ENCODE measurements around the gene FASTKD1. TPM values are rescaled to one million over a fixed set of nuclear protein-coding genes. Genes with fewer than 3 reads are reported as not detected.

The FASTKD1 gene
- total and polyA plus RNA-seq, 7 donors = 15.1 to 40.8 (median 18.9) TPM

DNA sequence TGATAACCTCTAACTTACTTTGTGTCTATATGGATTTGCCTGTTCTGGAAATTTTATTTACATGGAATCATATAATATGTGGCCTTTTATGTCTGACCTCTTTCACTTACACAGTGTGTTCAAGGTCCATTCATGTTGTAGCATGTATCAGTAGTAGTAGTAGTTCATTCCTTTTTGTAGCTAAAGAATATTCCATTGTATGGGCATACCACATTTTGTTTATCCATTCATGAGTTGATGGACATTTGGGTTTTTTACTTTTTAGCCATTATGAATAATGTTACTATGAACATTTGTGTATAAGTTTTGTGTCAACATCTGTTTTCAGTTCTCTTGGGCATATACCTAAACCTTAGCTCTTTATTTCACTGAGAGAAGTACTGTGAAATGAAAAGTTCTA is 82.8 kb downstream of the FASTKD1 start:
- Histone ChIP-seq H3K9me3 (no peaks in the 10 kb centered on the region), H3K4me1 (no peaks in the 10 kb centered on the region), H3K4me3 (no peak overlapping the region), H3K27ac (no peak overlapping the region), H3K27me3 (no peaks in the 10 kb centered on the region), H3K36me3 (peaks cover 0 to 50% (median 4%) of the 10 kb centered on the region in 4 donors)
- no peak for DNase-seq
- TF ChIP-seq, protein P1, sequence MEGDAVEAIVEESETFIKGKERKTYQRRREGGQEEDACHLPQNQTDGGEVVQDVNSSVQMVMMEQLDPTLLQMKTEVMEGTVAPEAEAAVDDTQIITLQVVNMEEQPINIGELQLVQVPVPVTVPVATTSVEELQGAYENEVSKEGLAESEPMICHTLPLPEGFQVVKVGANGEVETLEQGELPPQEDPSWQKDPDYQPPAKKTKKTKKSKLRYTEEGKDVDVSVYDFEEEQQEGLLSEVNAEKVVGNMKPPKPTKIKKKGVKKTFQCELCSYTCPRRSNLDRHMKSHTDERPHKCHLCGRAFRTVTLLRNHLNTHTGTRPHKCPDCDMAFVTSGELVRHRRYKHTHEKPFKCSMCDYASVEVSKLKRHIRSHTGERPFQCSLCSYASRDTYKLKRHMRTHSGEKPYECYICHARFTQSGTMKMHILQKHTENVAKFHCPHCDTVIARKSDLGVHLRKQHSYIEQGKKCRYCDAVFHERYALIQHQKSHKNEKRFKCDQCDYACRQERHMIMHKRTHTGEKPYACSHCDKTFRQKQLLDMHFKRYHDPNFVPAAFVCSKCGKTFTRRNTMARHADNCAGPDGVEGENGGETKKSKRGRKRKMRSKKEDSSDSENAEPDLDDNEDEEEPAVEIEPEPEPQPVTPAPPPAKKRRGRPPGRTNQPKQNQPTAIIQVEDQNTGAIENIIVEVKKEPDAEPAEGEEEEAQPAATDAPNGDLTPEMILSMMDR (IDR thresholded peaks at IDR 0.05) = no peak
- no peak for TF ChIP-seq POLR2AphosphoS5 (IDR thresholded peaks at IDR 0.05)
- TF ChIP-seq EP300 (IDR thresholded peaks at IDR 0.05) = no peak
- no peak for TF ChIP-seq POLR2A (IDR thresholded peaks at IDR 0.05)
- intact Hi-C loops (cut with DNase I) = no loop called here

DNA sequence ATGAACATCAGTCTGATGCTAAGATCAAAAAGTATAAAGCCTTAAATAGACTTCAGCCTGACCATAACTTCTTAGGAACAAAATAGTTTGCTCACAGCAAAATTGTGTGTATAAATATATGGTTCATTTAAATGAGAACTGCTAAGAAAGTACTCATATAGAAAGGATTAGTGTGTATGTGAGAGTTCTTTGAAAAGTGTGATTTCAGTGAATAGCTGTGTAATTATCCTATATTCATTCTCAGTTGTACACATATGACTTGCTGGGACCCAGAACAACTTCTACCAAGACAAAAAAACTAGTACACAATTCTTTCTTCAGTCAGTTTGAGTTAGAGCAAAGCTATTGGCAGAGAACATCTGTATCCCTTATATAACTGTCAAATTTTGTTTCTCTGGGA is 87.2 kb downstream of the FASTKD1 start:
- H3K27ac ChIP-seq = no peak overlapping the region
- no peak for DNase-seq
- TF ChIP-seq POLR2AphosphoS5 (IDR thresholded peaks at IDR 0.05) (no peak), EP300 (IDR thresholded peaks at IDR 0.05) (no peak), POLR2A (IDR thresholded peaks at IDR 0.05) (no peak)
- TF ChIP-seq, protein P1 (IDR thresholded peaks at IDR 0.05) = no peak
- peaks cover 0 to 77% (median 13%) of the 10 kb centered on the region in 4 donors for H3K36me3 ChIP-seq
- no peaks in the 10 kb centered on the region for H3K9me3 ChIP-seq
- no peak overlapping the region for H3K4me3 ChIP-seq
- intact Hi-C loops (cut with DNase I) = no loop called here
- no peaks in the 10 kb centered on the region for H3K27me3 ChIP-seq
- H3K4me1 ChIP-seq = no peaks in the 10 kb centered on the region

- no peak for DNase-seq
- Histone ChIP-seq H3K9me3 (no peaks in the 10 kb centered on the region), H3K4me1 (no peaks in the 10 kb centered on the region)
Measured at GRCh38 chr2:169485650-169486138, 88.0 kb downstream of the FASTKD1 start.

GRCh38 chr2:169480079-169480465 is 93.6 kb downstream of the FASTKD1 start:
- 47 to 50% methylated on average over 9 of the region's 9 CpGs for WGBS, 2 donors

More at GRCh38 chr2:169485650-169486138, 88.0 kb downstream of the FASTKD1 start:
- peaks cover 0 to 71% (median 13%) of the 10 kb centered on the region in 4 donors for H3K36me3 ChIP-seq
- TF ChIP-seq, protein P1 (IDR thresholded peaks at IDR 0.05) = no peak
- TF ChIP-seq POLR2A (IDR thresholded peaks at IDR 0.05) (no peak), POLR2AphosphoS5 (IDR thresholded peaks at IDR 0.05) (no peak), EP300 (IDR thresholded peaks at IDR 0.05) (no peak)
- no peak overlapping the region for H3K27ac ChIP-seq
- intact Hi-C loops (cut with DNase I) = no loop called here
- 84 to 89% methylated on average over 1 of the region's 1 CpG for WGBS, 2 donors
- no peaks in the 10 kb centered on the region for H3K27me3 ChIP-seq
- H3K4me3 ChIP-seq = no peak overlapping the region

More at GRCh38 chr2:169480079-169480465, 93.6 kb downstream of the FASTKD1 start:
- Histone ChIP-seq H3K27ac (peak overlapping the region; percentile 82 to 84 (median 84)), H3K4me3 (peak overlapping the region; percentile 66 to 84 (median 70)), H3K4me1 (peaks cover 0 to 7% (median 4%) of the 10 kb centered on the region in 4 donors), H3K27me3 (no peaks in the 10 kb centered on the region), H3K36me3 (peaks cover 0 to 32% (median 11%) of the 10 kb centered on the region in 4 donors), H3K9me3 (no peaks in the 10 kb centered on the region)
- DNase-seq = no peak
- TF ChIP-seq, protein P1 (IDR thresholded peaks at IDR 0.05) = no peak
- no peak for TF ChIP-seq POLR2A (IDR thresholded peaks at IDR 0.05)
- TF ChIP-seq POLR2AphosphoS5 (IDR thresholded peaks at IDR 0.05) = no peak
- no peak for TF ChIP-seq EP300 (IDR thresholded peaks at IDR 0.05)
- intact Hi-C loops (cut with DNase I) = no loop called here

Other genes with a start within 250 kb of the FASTKD1 start
- 1 to 10 TPM in 1 of 4 donors, not detected in 3; 1.9 TPM for gene LRP2, start 211.3 kb downstream of the FASTKD1 start, total RNA-seq
- not detected for gene LRP2, start 211.3 kb downstream of the FASTKD1 start, polyA plus RNA-seq
- 1 to 10 TPM; 8.2 to 9.5 (median 9.2) TPM for gene BBS5, start 94.4 kb downstream of the FASTKD1 start, total RNA-seq
- gene BBS5, start 94.4 kb downstream of the FASTKD1 start, polyA plus RNA-seq = 1 to 10 TPM in 2 of 3 donors, under 1 TPM in 1; 0.92 to 2.3 (median 1.2) TPM
- gene KLHL41, start 64.2 kb downstream of the FASTKD1 start, total RNA-seq = 1 to 10 TPM; 1.5 to 3.2 (median 1.9) TPM
- gene KLHL41, start 64.2 kb downstream of the FASTKD1 start, polyA plus RNA-seq = under 1 TPM in 2 of 3 donors, not detected in 1; 0.17 to 0.60 TPM
- gene PPIG, start 10.5 kb upstream of the FASTKD1 start, total RNA-seq = 10 to 100 TPM; 41.3 to 54.0 (median 45.7) TPM
- gene PPIG, start 10.5 kb upstream of the FASTKD1 start, polyA plus RNA-seq = 10 to 100 TPM; 25.7 to 36.2 (median 33.6) TPM
- gene CFAP210, start 120.5 kb upstream of the FASTKD1 start, total RNA-seq = not detected
- gene CFAP210, start 120.5 kb upstream of the FASTKD1 start, polyA plus RNA-seq = under 1 TPM in 1 of 3 donors, not detected in 2; 0.04 TPM
- 10 to 100 TPM in 2 of 4 donors, 1 to 10 TPM in 2; 5.8 to 19.9 (median 14.3) TPM for gene PHOSPHO2, start 120.6 kb upstream of the FASTKD1 start, total RNA-seq
- 10 to 100 TPM in 1 of 3 donors, 1 to 10 TPM in 2; 3.8 to 15.3 (median 6.6) TPM for gene PHOSPHO2, start 120.6 kb upstream of the FASTKD1 start, polyA plus RNA-seq
- 10 to 100 TPM; 59.5 to 66.0 (median 64.4) TPM for gene KLHL23, start 160.0 kb upstream of the FASTKD1 start, total RNA-seq
- 1 to 10 TPM; 4.1 to 4.8 (median 4.6) TPM for gene KLHL23, start 160.0 kb upstream of the FASTKD1 start, polyA plus RNA-seq
- gene SSB, start 225.0 kb upstream of the FASTKD1 start, total RNA-seq = 100 to 1,000 TPM in 1 of 4 donors, 10 to 100 TPM in 3; 68.1 to 126 (median 87.8) TPM
- 10 to 100 TPM; 55.0 to 71.7 (median 56.5) TPM for gene SSB, start 225.0 kb upstream of the FASTKD1 start, polyA plus RNA-seq